Mucosa of descending colon (tissue), 3 donors: Measurements from ENCODE around the gene TLNRD1. TPM values are rescaled to one million over a fixed set of nuclear protein-coding genes. Genes with fewer than 3 reads are reported as not detected.

Experiments
- ATAC-seq: fragments of 200-7000 bp; cut with Tn5 transposase; one replicate; pipeline ENCODE4 v1.9.1; 2020; ENCODE audit warnings: mild to moderate bottlenecking, moderate library complexity
- DNase-seq, 3 donors: peaks; one replicate each; pipeline ENCODE4 v3.0.0-alpha.2; 2020
- H3K36me3 ChIP-seq: fragments of 200-600 bp; one replicate; pipeline ENCODE4 v1.8.0; 2021; ENCODE audit warnings: low read depth, mild to moderate bottlenecking
- H3K4me1 ChIP-seq: fragments of 200-600 bp; one replicate; pipeline ENCODE4 v1.8.0; 2021; ENCODE audit warnings: low read depth, mild to moderate bottlenecking
- H3K4me3 ChIP-seq: fragments of 200-600 bp; one replicate; pipeline ENCODE4 v1.8.0; 2021; ENCODE audit warnings: mild to moderate bottlenecking
- H3K9me3 ChIP-seq: fragments of 200-600 bp; one replicate; pipeline ENCODE4 v1.8.0; 2021; ENCODE audit warnings: mild to moderate bottlenecking
- CTCF ChIP-seq: fragments of 200-600 bp; IDR thresholded peaks from one replicate; pipeline ENCODE4 v1.8.0; 2022; ENCODE audit warnings: antibody characterized with exemption, mild to moderate bottlenecking
- intact Hi-C, 2 donors: fragments of 100-400 bp; cut with DNase I in 1 of 2; cut with micrococcal nuclease in 1 of 2; formaldehyde crosslinking; loops; one replicate each; pipeline versions ENCODE4 v1.11.0 to v1.11.1; 2022; cut with DNase I, micrococcal nuclease
- total RNA-seq, 3 donors: library from RNA; stranded (reverse); fragmentation: NEBNext Ultra II Directional in 2 of 3; extraction: Animal tissue kit (Norgen Biotek cat#: 25700) in 2 of 3; gene quantifications; one replicate each; pipeline versions ENCODE4 v1.2.1 to v1.2.4, GENCODE V29; 2021 to 2023
- donor health status: DM: no; HTN: no; CAD: no; lungs with moderate emphysema.
- donor health status: DM: no; HTN: no; CAD: no.
- donor health status: DM: no; HTN: yes; CAD: no.

TLNRD1 gene
- total RNA-seq, 3 donors from 2014 or later, result 18.5 to 20.7 (median 18.6) TPM

- Histone ChIP-seq H3K36me3 (no peaks in the 10 kb centered on the region), H3K9me3 (no peaks in the 10 kb centered on the region), H3K4me1 (peaks cover 14% of the 10 kb centered on the region), H3K4me3 (peak overlapping the region; percentile 72)
- intact Hi-C loops, result no loop called here
- no peak for TF ChIP-seq CTCF
- ATAC-seq (peak; percentile 5), DNase-seq (peak in 1 of 3 donors; percentile 49)
These were observed 539 bp upstream of the TLNRD1 start for GRCh38 chr15:81000144-81000623.

GRCh38 chr15:81001152-81002008 lies 657 bp downstream of the TLNRD1 start:
- DNase-seq, result peak; percentile 67 to 82 (median 80)

GRCh38 chr15:81002009-81002330 lies 1.2 kb downstream of the TLNRD1 start:
- Histone ChIP-seq H3K4me1 (peaks cover 14% of the 10 kb centered on the region), H3K36me3 (no peaks in the 10 kb centered on the region), H3K4me3 (peak overlapping the region; percentile 72), H3K9me3 (no peaks in the 10 kb centered on the region)
- DNase-seq (no peak), ATAC-seq (no peak)
- TF ChIP-seq CTCF, result no peak
- intact Hi-C loops, result no loop called here

More at GRCh38 chr15:81001152-81002008, 657 bp downstream of the TLNRD1 start:
- TF ChIP-seq CTCF, result no peak
- H3K4me1 ChIP-seq, result peaks cover 14% of the 10 kb centered on the region
- intact Hi-C loops, result no loop called here
- peak overlapping the region; percentile 72 for H3K4me3 ChIP-seq
- H3K9me3 ChIP-seq, result no peaks in the 10 kb centered on the region
- H3K36me3 ChIP-seq, result no peaks in the 10 kb centered on the region
- ATAC-seq, result peak; percentile 64

- H3K4me3 ChIP-seq, result peak overlapping the region; percentile 72
- H3K4me1 ChIP-seq, result peaks cover 14% of the 10 kb centered on the region
- ATAC-seq (no peak), DNase-seq (peak; percentile 24 to 68 (median 55))
- intact Hi-C loops, result no loop called here
- H3K9me3 ChIP-seq, result no peaks in the 10 kb centered on the region
- H3K36me3 ChIP-seq, result no peaks in the 10 kb centered on the region
- no peak for TF ChIP-seq CTCF
These were observed 1.8 kb downstream of the TLNRD1 start for GRCh38 chr15:81002331-81003096.

GRCh38 chr15:81003097-81003350 lies 2.3 kb downstream of the TLNRD1 start:
- ATAC-seq (no peak), DNase-seq (peak in 1 of 3 donors; percentile 35)
- H3K4me1 ChIP-seq, result peaks cover 14% of the 10 kb centered on the region
- intact Hi-C loops, result no loop called here
- TF ChIP-seq CTCF, result no peak
- no peak overlapping the region for H3K4me3 ChIP-seq
- H3K9me3 ChIP-seq, result no peaks in the 10 kb centered on the region
- no peaks in the 10 kb centered on the region for H3K36me3 ChIP-seq
